CD4-positive, alpha-beta memory T cell (primary cell): ENCODE results near the gene SUSD2. TPM values are rescaled to one million over a fixed set of nuclear protein-coding genes. Genes with fewer than 3 reads are reported as not detected.
"Not testable (repeated sequence)": the region's sequence is repeated elsewhere in the genome, so short reads cannot be mapped to it uniquely, and the experiment has no call there.

Source experiments
- CTCF ChIA-PET: fragments of 350-600 bp; sonication (Branson Sonifier 250); formaldehyde crosslinking; loops from one replicate; lab custom pipeline; 2021; ENCODE audit warnings: inconsistent platforms; ENCODE audit not compliant: partially characterized antibody; lab: Charles Lee
- POLR2A ChIA-PET: fragments of 350-600 bp; sonication (Branson Sonifier 250); formaldehyde crosslinking; loops from one replicate; lab custom pipeline; 2021; ENCODE audit not compliant: partially characterized antibody; lab: Charles Lee
- DNase-seq, 5 donors: peaks; one replicate each; pipeline versions ENCODE4 v3.0.0 to v3.0.0-alpha.2; 2020 to 2022; ENCODE audit warnings: mixed read lengths in 1 of 5
- H3K27ac ChIP-seq: one replicate; pipeline ENCODE4 v1.7.0; 2013; ENCODE audit warnings: low read depth, low read length
- H3K27me3 ChIP-seq: 2 replicates; pipeline ENCODE4 v1.7.0; 2013; ENCODE audit warnings: mild to moderate bottlenecking, low read length, moderate library complexity; ENCODE audit not compliant: insufficient read depth
- H3K36me3 ChIP-seq: 2 replicates; pipeline ENCODE4 v1.7.0; 2013; ENCODE audit warnings: mild to moderate bottlenecking, low read length, moderate library complexity; ENCODE audit not compliant: insufficient read depth
- H3K4me1 ChIP-seq: 2 replicates; pipeline ENCODE4 v1.7.0; 2013; ENCODE audit warnings: mild to moderate bottlenecking, low read length, moderate library complexity; ENCODE audit not compliant: insufficient read depth
- H3K4me3 ChIP-seq, 2 donors: one replicate each; pipeline ENCODE4 v1.7.0; 2013; ENCODE audit warnings: low read length in 2 of 2, mild to moderate bottlenecking in 1 of 2
- H3K9me3 ChIP-seq, 2 donors: one replicate each; pipeline ENCODE4 v1.7.0; 2013; ENCODE audit warnings: low read length in 2 of 2, control low read depth in 1 of 2; ENCODE audit not compliant: control insufficient read depth in 1 of 2
- H3K27ac Mint-ChIP-seq, 7 donors: one replicate each; pipeline ENCODE4 v1.8.0; 2020 to 2021; ENCODE audit warnings: mixed read lengths in 7 of 7, mild to moderate bottlenecking in 6 of 7, inconsistent platforms in 3 of 7, moderate library complexity in 3 of 7
- H3K27me3 Mint-ChIP-seq, 2 donors: one replicate each; pipeline ENCODE4 v1.8.0; 2020 to 2021; ENCODE audit warnings: mixed read lengths in 2 of 2
- H3K36me3 Mint-ChIP-seq, 2 donors: one replicate each; pipeline ENCODE4 v1.8.0; 2020 to 2021; ENCODE audit warnings: mixed read lengths in 2 of 2, inconsistent platforms in 1 of 2, mild to moderate bottlenecking in 1 of 2
- H3K4me1 Mint-ChIP-seq, 4 donors: one replicate each; pipeline ENCODE4 v1.8.0; 2020 to 2021; ENCODE audit warnings: mixed read lengths in 4 of 4, mild to moderate bottlenecking in 1 of 4
- H3K4me3 Mint-ChIP-seq, 8 donors: one replicate each; pipeline ENCODE4 v1.8.0; 2020 to 2021; ENCODE audit warnings: mixed read lengths in 8 of 8, mild to moderate bottlenecking in 7 of 8, moderate library complexity in 6 of 8, inconsistent platforms in 3 of 8
- H3K9me3 Mint-ChIP-seq, 8 donors: one replicate each; pipeline ENCODE4 v1.8.0; 2020 to 2021; ENCODE audit warnings: mixed read lengths in 8 of 8, mild to moderate bottlenecking in 5 of 8, inconsistent platforms in 3 of 8, moderate library complexity in 1 of 8
- intact Hi-C: fragments of 100-400 bp; cut with micrococcal nuclease; formaldehyde crosslinking; loops from one replicate; pipeline ENCODE4 v1.15.1; 2023
- polyA plus RNA-seq, 2 donors: library from polyadenylated mRNA; unstranded; fragments of 300-500 nt; fragmentation: Illumina TruSeq; gene quantifications; one replicate each; pipeline ENCODE4 v1.2.3, GENCODE V29; 2021
- total RNA-seq, 2 experiments: library from RNA; stranded (reverse); gene quantifications; one replicate each; pipeline ENCODE4 v1.2.3, GENCODE V29; 2021

SUSD2 gene
- total and polyA plus RNA-seq, 4 experiments from 2014 or later = 0.05 to 0.52 (median 0.44) TPM; not detected in 1

DNA sequence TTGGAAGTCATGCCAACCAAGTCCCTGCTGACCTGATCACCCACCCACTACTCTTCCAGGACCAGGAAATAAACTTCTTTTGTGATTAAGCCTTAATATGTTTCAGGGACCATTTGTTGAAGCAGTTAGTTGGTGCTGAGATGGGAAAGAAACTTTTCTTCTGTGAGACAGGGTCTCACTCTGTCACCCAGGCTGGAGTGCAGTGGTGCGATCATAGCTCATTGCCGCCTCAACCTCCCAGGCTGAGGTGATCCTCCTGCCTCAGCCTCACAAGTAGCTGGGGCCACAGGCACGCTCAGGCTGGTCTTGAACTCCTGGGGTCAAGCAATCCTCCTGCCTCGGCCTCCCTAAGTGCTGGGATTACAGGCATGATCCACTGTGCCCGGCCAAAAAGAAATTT lies 10.6 kb downstream of the SUSD2 start:
- no peaks in the 10 kb centered on the region for H3K36me3 Mint-ChIP-seq
- Histone ChIP-seq H3K27me3 (no peaks in the 10 kb centered on the region), H3K36me3 (no peaks in the 10 kb centered on the region), H3K4me1 (no peaks in the 10 kb centered on the region), H3K4me3 (no peak overlapping the region), H3K27ac (no peak overlapping the region), H3K9me3 (no peaks in the 10 kb centered on the region)
- H3K27ac Mint-ChIP-seq = no peak overlapping the region
- intact Hi-C loops = no loop called here
- H3K4me3 Mint-ChIP-seq = no peak overlapping the region
- H3K27me3 Mint-ChIP-seq = no peaks in the 10 kb centered on the region
- ChIA-PET CTCF (no interaction called here), POLR2A (no interaction called here)
- peaks cover 0 to 2% (median 0%) of the 10 kb centered on the region in 4 donors for H3K4me1 Mint-ChIP-seq
- peaks cover 0 to 4% (median 0%) of the 10 kb centered on the region in 8 donors for H3K9me3 Mint-ChIP-seq
- DNase-seq = no peak

DNA sequence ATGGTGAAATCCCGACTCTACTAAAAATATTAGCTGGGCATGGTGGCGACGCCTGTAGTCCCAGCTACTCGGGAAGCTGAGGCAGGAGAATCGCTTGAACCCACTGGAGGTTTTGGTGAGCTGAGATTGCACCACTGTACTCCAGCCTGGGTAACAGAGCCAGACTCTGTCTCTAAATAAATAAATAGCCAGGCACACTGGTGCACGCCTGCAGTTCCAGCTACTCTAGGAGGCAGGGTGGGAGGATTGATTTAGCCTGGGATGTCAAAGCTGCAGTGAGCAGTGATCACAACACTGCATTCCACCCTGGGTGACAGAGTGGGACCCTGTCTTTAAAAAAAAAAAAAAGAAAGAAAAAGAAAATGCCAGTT lies 17.4 kb downstream of the SUSD2 start:
- Mint-ChIP-seq H3K9me3 (no peaks in the 10 kb centered on the region), H3K36me3 (no peaks in the 10 kb centered on the region), H3K27me3 (no peaks in the 10 kb centered on the region), H3K27ac (peak overlapping the region in 1 of 7 donors; percentile 60), H3K4me3 (no peak overlapping the region), H3K4me1 (peaks cover 1 to 9% (median 6%) of the 10 kb centered on the region in 4 donors)
- CTCF ChIA-PET = no interaction called here
- intact Hi-C loops = no loop called here
- no peak overlapping the region for H3K27ac ChIP-seq
- no peaks in the 10 kb centered on the region for H3K4me1 ChIP-seq
- H3K4me3 ChIP-seq = no peak overlapping the region
- no peaks in the 10 kb centered on the region for H3K27me3 ChIP-seq
- no peak for DNase-seq
- POLR2A ChIA-PET = no interaction called here
- no peaks in the 10 kb centered on the region for H3K9me3 ChIP-seq
- H3K36me3 ChIP-seq = no peaks in the 10 kb centered on the region

DNA sequence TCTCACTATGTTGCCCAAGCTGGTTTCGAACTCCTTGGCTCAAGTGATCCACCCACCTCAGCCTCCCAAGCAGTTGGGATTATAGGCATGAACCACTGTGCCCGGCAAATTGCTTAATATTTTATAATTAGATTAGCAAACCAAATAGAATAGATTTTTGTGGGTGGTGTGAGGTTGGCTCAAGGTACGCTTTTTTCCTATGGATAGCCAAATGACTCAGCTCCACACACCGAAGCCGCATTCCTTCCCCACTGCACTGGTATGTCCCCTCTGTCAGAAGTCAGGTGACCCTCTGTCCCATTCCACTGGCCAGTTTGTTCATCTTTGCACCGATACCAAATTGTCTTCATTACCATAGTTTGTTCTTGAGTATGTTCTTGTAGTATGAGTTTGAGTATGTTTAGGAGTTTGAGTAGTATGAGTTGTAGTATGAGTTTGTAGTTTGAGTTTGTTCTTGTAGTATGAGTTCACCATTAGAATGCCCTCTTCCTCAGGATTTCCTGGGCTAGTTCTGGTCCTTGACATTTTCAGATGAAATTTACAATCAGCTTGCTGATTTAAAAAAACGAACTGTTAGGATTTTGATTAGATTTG lies 19.4 kb downstream of the SUSD2 start:
- no peaks in the 10 kb centered on the region for H3K36me3 Mint-ChIP-seq
- POLR2A ChIA-PET = no interaction called here
- no peaks in the 10 kb centered on the region for H3K9me3 ChIP-seq
- no peak for DNase-seq
- CTCF ChIA-PET = no interaction called here
- no peak overlapping the region for H3K4me3 Mint-ChIP-seq
- intact Hi-C loops = no loop called here
- no peak overlapping the region for H3K27ac ChIP-seq
- H3K4me1 ChIP-seq = no peaks in the 10 kb centered on the region
- no peak overlapping the region for H3K27ac Mint-ChIP-seq
- no peaks in the 10 kb centered on the region for H3K9me3 Mint-ChIP-seq
- H3K27me3 ChIP-seq = no peaks in the 10 kb centered on the region
- H3K4me1 Mint-ChIP-seq = peaks cover 3 to 9% (median 6%) of the 10 kb centered on the region in 4 donors
- no peaks in the 10 kb centered on the region for H3K27me3 Mint-ChIP-seq
- no peak overlapping the region for H3K4me3 ChIP-seq
- no peaks in the 10 kb centered on the region for H3K36me3 ChIP-seq

DNA sequence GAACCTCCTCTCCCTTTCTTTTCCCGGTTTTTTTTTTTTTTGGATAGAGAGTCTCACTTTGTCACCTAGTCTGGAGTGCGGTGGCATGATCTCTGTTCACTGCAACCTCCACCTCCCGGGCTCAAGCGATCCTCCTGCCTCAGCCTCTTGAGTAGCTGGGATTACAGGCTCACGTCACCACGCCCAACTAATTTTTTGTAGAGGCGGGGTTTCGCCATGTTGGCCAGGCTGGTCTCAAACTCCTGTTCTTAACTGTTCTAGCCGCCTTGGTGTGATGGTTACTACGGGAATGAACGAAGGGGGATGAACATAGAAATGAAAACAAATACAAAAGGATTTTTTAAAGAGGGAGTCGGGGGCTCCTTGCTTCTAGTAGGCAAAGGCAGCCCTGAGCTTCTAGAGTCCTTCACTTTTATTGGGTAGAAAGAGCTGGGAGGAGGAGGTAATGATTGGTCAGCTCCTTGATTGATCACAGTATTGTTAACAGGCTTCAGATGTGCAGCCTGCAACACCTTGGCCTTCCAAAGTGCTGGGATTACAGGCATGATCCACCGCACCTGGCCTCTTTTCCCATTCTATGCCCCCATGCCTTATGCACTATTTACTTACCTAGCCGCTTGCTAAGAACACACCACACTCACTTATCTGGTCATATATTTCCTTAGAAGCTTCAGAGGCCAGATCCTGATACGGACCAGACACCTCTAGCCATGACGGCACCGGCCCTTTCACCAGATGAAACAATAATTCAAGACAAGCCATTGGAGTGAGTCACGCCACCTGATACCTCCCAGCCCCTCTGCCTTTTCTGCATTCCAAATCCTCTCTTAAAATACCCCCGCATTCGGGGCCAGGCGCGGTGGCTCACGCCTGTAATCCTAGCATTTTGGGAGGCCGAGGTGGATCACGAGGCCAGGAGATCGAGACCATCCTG lies 20.7 kb downstream of the SUSD2 start:
- Histone ChIP-seq H3K4me3 (no peak overlapping the region), H3K36me3 (no peaks in the 10 kb centered on the region), H3K4me1 (no peaks in the 10 kb centered on the region), H3K27ac (no peak overlapping the region), H3K27me3 (no peaks in the 10 kb centered on the region), H3K9me3 (no peaks in the 10 kb centered on the region)
- CTCF ChIA-PET = no interaction called here
- H3K4me1 Mint-ChIP-seq = peaks cover 3 to 9% (median 7%) of the 10 kb centered on the region in 4 donors
- no peak for DNase-seq
- H3K9me3 Mint-ChIP-seq = no peaks in the 10 kb centered on the region
- no peaks in the 10 kb centered on the region for H3K36me3 Mint-ChIP-seq
- peak overlapping the region in 1 of 7 donors; percentile 5 for H3K27ac Mint-ChIP-seq
- intact Hi-C loops = no loop called here
- POLR2A ChIA-PET = no interaction called here
- H3K27me3 Mint-ChIP-seq = no peaks in the 10 kb centered on the region
- no peak overlapping the region for H3K4me3 Mint-ChIP-seq

DNA sequence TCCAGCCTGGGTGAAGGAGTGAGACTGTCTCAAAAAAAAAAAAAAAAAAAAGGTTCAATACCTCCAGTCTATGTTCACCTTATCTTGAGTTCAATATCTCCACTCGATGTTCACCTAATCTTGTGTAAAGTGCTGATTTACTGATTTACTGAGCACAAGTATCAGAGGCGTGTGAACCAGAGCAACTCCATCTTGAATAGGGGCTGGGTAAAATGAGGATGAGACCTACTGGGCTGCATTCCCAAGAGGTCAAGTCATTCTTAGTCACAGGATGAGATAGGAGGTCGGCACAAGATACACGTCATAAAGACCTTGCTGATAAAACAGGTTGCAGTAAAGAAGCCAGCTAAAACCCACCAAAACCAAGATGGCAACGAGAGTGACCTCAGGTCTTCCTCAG lies 22.6 kb downstream of the SUSD2 start:
- H3K4me1 Mint-ChIP-seq = peaks cover 9 to 14% (median 13%) of the 10 kb centered on the region in 4 donors
- H3K9me3 Mint-ChIP-seq, H3K9me3 ChIP-seq, H3K27me3 Mint-ChIP-seq, POLR2A ChIA-PET, H3K4me3 ChIP-seq, H3K27me3 ChIP-seq, H3K36me3 Mint-ChIP-seq, H3K4me1 ChIP-seq, DNase-seq, H3K36me3 ChIP-seq, H3K4me3 Mint-ChIP-seq, H3K27ac Mint-ChIP-seq, CTCF ChIA-PET, H3K27ac ChIP-seq, intact Hi-C loops: not testable (repeated sequence)

DNA sequence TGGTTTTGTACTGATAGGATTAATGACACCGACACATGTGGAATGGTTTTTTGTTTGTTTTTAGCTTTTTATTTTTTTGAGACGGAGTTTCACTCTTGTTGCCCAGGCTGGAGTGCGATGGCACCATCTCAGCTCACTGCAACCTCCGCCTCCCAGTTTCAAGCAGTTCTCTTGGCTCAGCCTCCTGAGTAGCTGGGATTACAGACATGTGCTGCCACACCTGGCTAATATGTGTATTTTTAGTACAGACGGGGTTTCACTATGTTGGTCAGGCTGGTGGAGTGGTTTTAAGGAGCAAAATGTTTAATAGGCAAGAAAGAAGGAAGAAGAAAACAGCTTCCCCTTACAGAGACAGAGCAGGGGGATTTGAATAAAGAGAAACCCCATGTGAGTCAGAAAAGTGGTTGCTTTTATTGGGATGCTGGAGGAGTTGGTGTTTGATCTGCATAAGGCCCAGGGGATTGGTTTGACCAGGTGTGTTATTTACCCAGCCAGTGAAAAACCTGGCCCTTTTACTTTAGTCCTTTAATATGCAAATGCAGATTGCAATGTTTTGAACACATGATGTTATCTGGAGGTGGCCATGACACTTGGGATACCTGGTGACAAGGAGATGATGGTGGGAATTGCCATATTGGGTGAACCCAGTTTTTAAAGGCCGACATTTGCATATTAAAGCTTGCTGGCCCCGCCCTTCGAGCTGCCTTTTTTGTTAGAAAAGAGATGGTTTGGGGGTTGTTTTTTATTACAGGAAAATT lies 24.3 kb downstream of the SUSD2 start:
- Histone ChIP-seq H3K4me3 (no peak overlapping the region), H3K36me3 (no peaks in the 10 kb centered on the region), H3K4me1 (peaks cover 6% of the 10 kb centered on the region), H3K27ac (no peak overlapping the region), H3K27me3 (no peaks in the 10 kb centered on the region), H3K9me3 (no peaks in the 10 kb centered on the region)
- Mint-ChIP-seq H3K36me3 (no peaks in the 10 kb centered on the region), H3K4me3 (no peak overlapping the region), H3K27ac (no peak overlapping the region), H3K4me1 (peaks cover 9 to 14% (median 13%) of the 10 kb centered on the region in 4 donors), H3K27me3 (no peaks in the 10 kb centered on the region), H3K9me3 (no peaks in the 10 kb centered on the region)
- intact Hi-C loops = no loop called here
- no peak for DNase-seq
- ChIA-PET CTCF (no interaction called here), POLR2A (no interaction called here)
